Karpas-422 (cell line): ENCODE results near the gene FEZ2. TPM values are rescaled to one million over a fixed set of nuclear protein-coding genes. Genes with fewer than 3 reads are reported as not detected.

Experiments
- DNase-seq: peaks from one replicate; pipeline ENCODE4 v3.0.0-alpha.2; 2015
- H2AFZ ChIP-seq: fragments of 200-600 bp; sonication (generic); 2 replicates; pipeline ENCODE4 v1.6.1; 2014; ENCODE audit warnings: antibody characterized with exemption, low read length, mixed read lengths
- H3K27ac ChIP-seq: fragments of 200-600 bp; sonication (generic); 2 replicates; pipeline ENCODE4 v1.5.1; 2014; ENCODE audit warnings: mild to moderate bottlenecking, low read length, moderate library complexity
- H3K27me3 ChIP-seq: fragments of 200-600 bp; sonication (generic); 2 replicates; pipeline ENCODE4 v1.6.1; 2014; ENCODE audit warnings: low read length, mixed read lengths
- H3K36me3 ChIP-seq: fragments of 200-600 bp; sonication (generic); 2 replicates; pipeline ENCODE4 v1.6.1; 2014; ENCODE audit warnings: low read length, mixed read lengths; ENCODE audit not compliant: insufficient read depth
- H3K4me1 ChIP-seq: fragments of 200-600 bp; sonication (generic); 2 replicates; pipeline ENCODE4 v1.6.1; 2014; ENCODE audit warnings: mild to moderate bottlenecking, low read length, mixed read lengths
- H3K4me2 ChIP-seq: fragments of 200-600 bp; sonication (generic); 2 replicates; pipeline ENCODE4 v1.6.1; 2014; ENCODE audit warnings: low read length, low read depth, mild to moderate bottlenecking; ENCODE audit not compliant: poor library complexity, severe bottlenecking
- H3K4me3 ChIP-seq: fragments of 200-600 bp; sonication (generic); 2 replicates; pipeline ENCODE4 v1.5.1; 2014; ENCODE audit warnings: mild to moderate bottlenecking, antibody characterized with exemption, low read length, mixed read lengths
- H3K79me2 ChIP-seq: fragments of 200-600 bp; sonication (generic); 2 replicates; pipeline ENCODE4 v1.6.1; 2014; ENCODE audit warnings: mild to moderate bottlenecking, low read length, mixed read lengths
- H3K9ac ChIP-seq: fragments of 200-600 bp; sonication (generic); 2 replicates; pipeline ENCODE4 v1.6.0; 2014; ENCODE audit warnings: low read length
- H3K9me2 ChIP-seq: fragments of 200-600 bp; sonication (generic), shearing (Covaris generic); replicated peaks from 2 replicates; pipeline ENCODE4 v1.6.0; 2014; ENCODE audit warnings: mild to moderate bottlenecking, low read length, moderate library complexity; ENCODE audit not compliant: insufficient read depth
- H3K9me3 ChIP-seq: fragments of 300-700, 200-600 bp; sonication (generic); 2 replicates; pipeline ENCODE4 v1.6.1; 2014; ENCODE audit warnings: low read length, mixed read lengths
- H4K20me1 ChIP-seq: fragments of 200-600 bp; sonication (generic); 2 replicates; pipeline ENCODE4 v1.6.1; 2014; ENCODE audit warnings: mild to moderate bottlenecking, antibody characterized with exemption, low read length, low read depth; ENCODE audit not compliant: insufficient read depth
- total RNA-seq: library from RNA; depleted of rRNA; stranded (reverse); fragments of >200 nt; shearing (Covaris generic); gene quantifications from 2 replicates; pipeline ENCODE4 v1.2.3, GENCODE V29; 2014; ENCODE audit warnings: low replicate concordance

The FEZ2 gene
- total RNA-seq, 1 experiment from 2014 or later, result 32.7 TPM

DNA sequence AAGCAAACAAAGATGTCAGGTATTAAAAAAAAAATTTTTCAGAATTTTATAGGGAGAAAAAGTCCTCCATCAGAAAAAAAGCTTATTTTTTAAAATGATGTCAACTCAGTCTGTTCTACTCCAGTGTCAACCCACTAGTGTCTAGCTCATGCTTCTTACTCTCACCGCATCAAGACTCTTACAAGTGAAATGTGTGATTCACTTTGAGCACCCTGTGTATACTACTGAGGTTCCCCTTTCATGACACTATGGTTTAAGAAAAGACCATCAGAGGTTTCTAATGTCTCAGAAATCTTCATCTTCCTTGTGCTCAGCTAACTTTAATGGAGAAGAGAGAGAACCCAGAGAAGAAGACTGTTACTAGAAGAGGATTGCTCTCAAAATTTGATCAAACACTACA is 43.4 kb downstream of the FEZ2 start:
- H2AFZ ChIP-seq, result no peak overlapping the region
- H3K27me3 ChIP-seq, result no peaks in the 10 kb centered on the region
- H3K27ac ChIP-seq, result no peak overlapping the region
- no peak overlapping the region for H3K4me3 ChIP-seq
- no peaks in the 10 kb centered on the region for H4K20me1 ChIP-seq
- no peaks in the 10 kb centered on the region for H3K9me3 ChIP-seq
- no peak overlapping the region for H3K9ac ChIP-seq
- peaks cover 17% of the 10 kb centered on the region; the same call in 1 of the 2 replicates for H3K36me3 ChIP-seq
- peaks cover 3% of the 10 kb centered on the region; the same call in 1 of the 2 replicates for H3K79me2 ChIP-seq
- H3K9me2 ChIP-seq, result no peaks in the 10 kb centered on the region
- no peak overlapping the region for H3K4me2 ChIP-seq
- H3K4me1 ChIP-seq, result no peaks in the 10 kb centered on the region
- DNase-seq, result no peak

DNA sequence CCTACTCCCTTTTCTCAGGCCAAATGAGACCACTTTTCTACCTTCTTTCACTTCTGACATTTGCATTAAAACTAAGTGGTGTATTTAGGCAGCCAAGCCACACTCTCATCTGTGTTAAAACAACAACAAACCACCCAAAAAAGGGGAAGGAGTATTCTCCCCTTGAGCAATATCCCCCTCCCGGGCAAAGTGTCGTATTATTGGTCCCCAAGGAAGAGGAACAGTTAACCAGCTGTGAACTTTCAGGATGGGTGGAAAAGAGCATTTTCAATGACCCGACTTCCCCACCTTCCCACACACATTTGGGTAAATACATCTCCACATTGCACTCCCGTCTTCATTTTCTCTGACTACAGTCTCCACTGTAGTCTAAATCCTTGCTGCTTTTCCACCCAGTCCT is 44.3 kb downstream of the FEZ2 start:
- Histone ChIP-seq H3K79me2 (no peaks in the 10 kb centered on the region), H2AFZ (no peak overlapping the region), H4K20me1 (no peaks in the 10 kb centered on the region), H3K4me1 (no peaks in the 10 kb centered on the region), H3K9me3 (no peaks in the 10 kb centered on the region), H3K9me2 (no peaks in the 10 kb centered on the region), H3K4me2 (no peak overlapping the region), H3K9ac (no peak overlapping the region), H3K27ac (no peak overlapping the region), H3K36me3 (peaks cover 17% of the 10 kb centered on the region; the same call in 1 of the 2 replicates), H3K27me3 (no peaks in the 10 kb centered on the region), H3K4me3 (no peak overlapping the region)
- no peak for DNase-seq

DNA sequence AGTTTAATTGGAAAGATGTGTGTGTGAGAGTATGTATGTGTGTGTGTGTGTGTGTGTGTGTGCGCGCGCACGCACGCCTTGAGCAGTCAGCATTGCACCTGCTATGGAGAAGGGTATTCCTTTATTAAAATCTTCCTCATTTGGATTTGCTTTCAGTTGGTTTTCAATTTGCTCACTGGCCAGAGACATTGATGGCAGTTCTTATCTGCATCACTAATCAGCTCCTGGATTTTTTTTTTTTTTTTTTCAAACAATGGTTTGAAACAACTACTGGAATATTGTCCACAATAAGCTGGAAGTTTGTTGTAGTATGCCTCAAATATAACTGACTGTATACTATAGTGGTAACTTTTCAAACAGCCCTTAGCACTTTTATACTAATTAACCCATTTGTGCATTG is 48.0 kb downstream of the FEZ2 start:
- H3K4me3 ChIP-seq, result no peak overlapping the region
- no peak for DNase-seq
- no peak overlapping the region for H3K4me2 ChIP-seq
- H3K27me3 ChIP-seq, result no peaks in the 10 kb centered on the region
- no peaks in the 10 kb centered on the region for H3K4me1 ChIP-seq
- H3K79me2 ChIP-seq, result no peaks in the 10 kb centered on the region
- no peaks in the 10 kb centered on the region for H3K9me2 ChIP-seq
- no peaks in the 10 kb centered on the region for H3K9me3 ChIP-seq
- H4K20me1 ChIP-seq, result no peaks in the 10 kb centered on the region
- H3K9ac ChIP-seq, result no peak overlapping the region
- no peak overlapping the region for H2AFZ ChIP-seq
- H3K27ac ChIP-seq, result no peak overlapping the region
- H3K36me3 ChIP-seq, result peaks cover 15% of the 10 kb centered on the region; the same call in 1 of the 2 replicates

DNA sequence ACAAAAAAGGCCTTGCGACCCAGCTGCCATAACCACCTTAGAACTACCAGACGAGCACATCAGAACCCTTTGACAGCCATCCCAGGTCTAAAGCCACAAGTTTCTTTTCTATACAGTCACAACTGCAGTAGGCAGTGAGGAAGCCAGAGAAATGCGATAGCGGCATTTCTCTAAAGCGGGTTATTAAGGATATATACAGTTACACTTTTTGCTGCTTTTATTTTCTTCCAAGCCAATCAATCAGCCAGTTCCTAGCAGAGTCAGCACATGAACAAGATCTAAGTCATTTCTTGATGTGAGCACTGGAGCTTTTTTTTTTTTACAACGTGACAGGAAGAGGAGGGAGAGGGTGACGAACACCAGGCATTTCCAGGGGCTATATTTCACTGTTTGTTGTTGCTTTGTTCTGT is 48.8 kb downstream of the FEZ2 start:
- Histone ChIP-seq H3K27me3 (no peaks in the 10 kb centered on the region), H3K4me1 (no peaks in the 10 kb centered on the region), H3K9me2 (no peaks in the 10 kb centered on the region), H3K36me3 (peaks cover 13% of the 10 kb centered on the region; the same call in 1 of the 2 replicates), H2AFZ (no peak overlapping the region), H3K9ac (no peak overlapping the region), H3K9me3 (no peaks in the 10 kb centered on the region), H4K20me1 (no peaks in the 10 kb centered on the region), H3K4me2 (no peak overlapping the region), H3K27ac (no peak overlapping the region), H3K79me2 (no peaks in the 10 kb centered on the region), H3K4me3 (no peak overlapping the region)
- no peak for DNase-seq

DNA sequence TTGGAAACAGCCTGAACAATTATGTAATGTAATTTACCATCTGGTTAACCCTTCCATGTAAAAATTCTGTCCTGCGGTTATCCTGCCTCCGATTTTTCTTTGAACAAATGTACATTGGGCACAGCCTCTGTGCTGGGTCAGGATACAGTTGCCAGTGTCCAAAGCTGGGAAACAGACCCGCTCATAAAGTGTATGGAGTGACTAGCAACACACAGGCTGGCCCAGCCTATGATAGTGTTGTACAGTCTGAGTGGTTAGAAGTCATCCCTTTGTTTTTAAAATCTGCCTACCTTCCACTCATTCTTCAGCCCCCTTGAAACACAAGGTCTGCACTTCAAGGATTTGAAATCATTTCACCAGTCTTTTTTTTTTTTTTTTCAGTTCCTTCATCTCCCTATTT is 50.1 kb downstream of the FEZ2 start:
- no peaks in the 10 kb centered on the region for H3K79me2 ChIP-seq
- peaks cover 13% of the 10 kb centered on the region; the same call in 1 of the 2 replicates for H3K36me3 ChIP-seq
- no peak for DNase-seq
- no peak overlapping the region for H3K27ac ChIP-seq
- no peak overlapping the region for H3K4me2 ChIP-seq
- H3K27me3 ChIP-seq, result no peaks in the 10 kb centered on the region
- no peak overlapping the region for H2AFZ ChIP-seq
- no peak overlapping the region for H3K4me3 ChIP-seq
- H3K4me1 ChIP-seq, result no peaks in the 10 kb centered on the region
- H3K9me2 ChIP-seq, result no peaks in the 10 kb centered on the region
- H3K9ac ChIP-seq, result no peak overlapping the region
- no peaks in the 10 kb centered on the region for H3K9me3 ChIP-seq
- no peaks in the 10 kb centered on the region for H4K20me1 ChIP-seq

DNA sequence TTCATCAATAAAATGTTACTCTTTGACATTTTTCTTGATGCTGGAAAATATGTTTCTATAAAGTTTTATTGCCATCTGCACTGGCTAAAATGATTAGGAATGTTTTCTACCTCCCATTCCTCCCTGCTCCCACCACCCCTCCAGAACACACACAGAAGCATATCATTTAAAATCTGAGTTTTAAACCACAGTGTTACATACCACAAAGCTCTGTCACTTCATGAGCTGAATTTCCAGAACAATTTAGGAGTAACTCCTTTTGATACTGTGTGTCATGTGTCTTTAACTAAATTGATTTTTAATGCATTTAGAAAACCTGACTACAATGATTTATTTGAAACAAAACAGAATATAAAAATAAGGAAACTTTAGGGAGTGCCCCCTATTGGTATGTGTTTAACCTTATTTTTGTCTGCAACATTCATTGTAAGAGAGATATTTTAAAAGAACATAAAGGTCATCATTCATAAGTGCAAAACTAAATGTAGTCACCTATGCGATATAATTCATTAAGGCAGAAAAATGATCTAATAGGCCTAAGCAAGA is 52.0 kb downstream of the FEZ2 start:
- Histone ChIP-seq H3K4me2 (no peak overlapping the region), H4K20me1 (no peaks in the 10 kb centered on the region), H2AFZ (no peak overlapping the region), H3K9me2 (no peaks in the 10 kb centered on the region), H3K27me3 (no peaks in the 10 kb centered on the region), H3K9me3 (no peaks in the 10 kb centered on the region), H3K27ac (no peak overlapping the region), H3K79me2 (no peaks in the 10 kb centered on the region), H3K4me1 (no peaks in the 10 kb centered on the region), H3K4me3 (no peak overlapping the region), H3K9ac (no peak overlapping the region), H3K36me3 (peaks cover 4% of the 10 kb centered on the region; the same call in 1 of the 2 replicates)
- no peak for DNase-seq

DNA sequence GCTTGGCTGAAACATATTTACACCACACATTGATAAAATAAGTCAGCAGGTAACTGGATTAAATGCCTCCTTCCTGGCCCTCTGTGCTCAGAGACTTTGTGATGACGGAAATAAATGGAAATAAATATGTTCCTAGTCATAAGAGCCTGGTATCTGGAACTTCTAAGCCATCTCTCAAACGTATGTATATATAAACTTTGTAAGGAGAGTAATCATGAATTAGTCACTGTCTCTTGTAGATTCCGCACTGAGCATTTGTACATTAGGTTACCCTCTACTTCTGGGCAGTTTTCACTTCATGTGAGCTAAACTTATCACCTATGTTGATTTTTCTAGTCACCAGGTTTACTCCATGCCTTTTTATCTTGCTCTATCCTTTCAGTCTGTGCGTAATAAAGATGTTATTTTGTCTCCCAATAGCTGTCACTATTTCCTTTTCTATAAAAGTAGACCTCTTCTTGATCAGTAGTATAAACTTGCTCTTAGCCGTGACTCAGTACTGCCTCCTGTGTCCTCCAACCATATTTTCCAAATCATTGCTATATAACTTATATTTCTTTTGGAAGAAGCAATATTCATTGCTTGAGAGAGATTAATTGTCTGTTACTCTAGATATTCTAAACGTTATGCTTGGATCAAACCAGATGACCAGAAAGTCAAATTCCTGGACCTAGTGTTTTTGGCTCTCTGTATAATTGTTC is 53.2 kb downstream of the FEZ2 start:
- Histone ChIP-seq H3K36me3 (no peaks in the 10 kb centered on the region), H3K4me2 (no peak overlapping the region), H2AFZ (no peak overlapping the region), H3K9ac (no peak overlapping the region), H3K9me3 (no peaks in the 10 kb centered on the region), H3K79me2 (no peaks in the 10 kb centered on the region), H3K4me3 (no peak overlapping the region), H4K20me1 (no peaks in the 10 kb centered on the region), H3K4me1 (no peaks in the 10 kb centered on the region), H3K27me3 (no peaks in the 10 kb centered on the region), H3K9me2 (no peaks in the 10 kb centered on the region), H3K27ac (no peak overlapping the region)
- no peak for DNase-seq

DNA sequence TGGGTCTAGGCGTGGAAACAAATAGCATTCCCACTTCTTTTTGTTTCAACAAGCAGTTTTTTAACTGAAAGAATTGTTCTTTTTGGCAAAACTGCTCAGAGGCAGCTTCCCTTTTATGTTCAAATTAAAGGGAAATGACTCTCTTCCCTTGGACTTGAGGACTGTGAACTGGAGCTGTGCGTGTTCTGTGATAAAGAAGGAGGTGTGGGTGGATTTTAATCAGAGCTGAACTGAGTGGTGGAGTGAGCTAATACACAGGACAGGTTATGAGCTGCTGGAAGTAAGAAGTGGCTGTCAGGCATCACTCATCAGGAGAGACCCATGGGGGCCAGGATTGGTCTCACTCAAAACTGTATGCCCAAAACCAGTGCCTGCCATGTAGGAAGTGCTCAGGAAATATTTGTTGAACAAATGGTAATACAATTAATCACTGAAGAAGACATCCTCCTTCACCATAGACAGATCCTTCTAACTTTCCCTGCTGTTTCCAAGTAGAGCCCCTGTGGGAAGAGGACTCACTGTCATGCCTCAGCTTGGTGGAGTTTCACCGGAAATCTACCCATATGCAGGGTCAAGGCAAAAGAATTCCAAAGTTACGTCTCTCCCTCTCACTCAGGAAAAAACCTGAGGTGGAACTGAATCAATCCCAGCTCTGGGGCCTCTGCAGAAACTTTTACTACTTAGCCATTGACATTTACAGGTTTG is 55.9 kb downstream of the FEZ2 start:
- H3K27ac ChIP-seq, result no peak overlapping the region
- no peaks in the 10 kb centered on the region for H3K9me2 ChIP-seq
- DNase-seq, result no peak
- H2AFZ ChIP-seq, result no peak overlapping the region
- no peak overlapping the region for H3K9ac ChIP-seq
- no peaks in the 10 kb centered on the region for H3K9me3 ChIP-seq
- no peaks in the 10 kb centered on the region for H3K27me3 ChIP-seq
- H3K79me2 ChIP-seq, result no peaks in the 10 kb centered on the region
- H3K36me3 ChIP-seq, result no peaks in the 10 kb centered on the region
- H3K4me2 ChIP-seq, result no peak overlapping the region
- no peak overlapping the region for H3K4me3 ChIP-seq
- H4K20me1 ChIP-seq, result 0 out of 2 replicates have a peak, but pooled peaks cover 6% of the 10 kb centered on the region
- no peaks in the 10 kb centered on the region for H3K4me1 ChIP-seq
